ENCODE results near the gene CAMSAP3.

DNA sequence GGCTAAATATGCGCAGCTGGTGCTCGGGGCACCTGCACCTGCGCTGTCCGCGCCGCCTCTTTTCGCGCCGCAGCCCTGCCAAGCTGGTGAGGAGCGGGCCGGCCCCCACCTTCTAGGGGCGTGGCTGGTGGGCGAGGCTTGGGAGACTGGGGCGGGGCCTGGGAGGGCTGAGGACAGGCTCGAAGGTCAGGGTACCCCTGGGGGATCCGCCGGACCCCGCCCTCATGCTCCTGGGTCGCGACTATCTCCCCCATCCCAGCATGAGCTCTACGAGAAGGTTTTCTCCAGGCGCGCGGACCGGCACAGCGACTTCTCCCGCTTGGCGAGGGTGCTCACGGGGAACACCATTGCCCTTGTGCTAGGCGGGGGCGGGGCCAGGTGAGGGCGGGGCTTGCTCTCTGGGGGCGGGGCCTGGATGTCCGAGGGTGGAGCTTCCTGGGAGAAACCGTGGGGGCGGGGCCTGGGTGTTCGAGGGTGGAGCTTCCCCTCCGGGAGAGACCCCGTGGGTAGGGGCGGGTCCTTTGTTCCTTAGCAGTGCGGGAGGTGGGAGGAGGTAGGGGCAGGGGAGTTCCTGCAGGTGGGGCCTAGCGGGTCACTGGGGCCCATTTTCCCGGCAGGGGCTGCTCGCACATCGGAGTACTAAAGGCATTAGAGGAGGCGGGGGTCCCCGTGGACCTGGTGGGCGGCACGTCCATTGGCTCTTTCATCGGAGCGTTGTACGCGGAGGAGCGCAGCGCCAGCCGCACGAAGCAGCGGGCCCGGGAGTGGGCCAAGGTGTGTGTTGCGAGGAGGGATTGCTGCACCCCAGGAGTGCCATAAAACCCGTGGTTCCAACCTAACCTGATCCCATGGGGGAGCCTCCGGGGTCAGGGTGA, 40.4 kb upstream of the CAMSAP3 start:
- no peak for TF ChIP-seq EZH2phosphoT487 (IDR thresholded peaks at IDR 0.05; ENCODE audit: borderline replicate concordance, low read length)
- TF ChIP-seq, protein P1, sequence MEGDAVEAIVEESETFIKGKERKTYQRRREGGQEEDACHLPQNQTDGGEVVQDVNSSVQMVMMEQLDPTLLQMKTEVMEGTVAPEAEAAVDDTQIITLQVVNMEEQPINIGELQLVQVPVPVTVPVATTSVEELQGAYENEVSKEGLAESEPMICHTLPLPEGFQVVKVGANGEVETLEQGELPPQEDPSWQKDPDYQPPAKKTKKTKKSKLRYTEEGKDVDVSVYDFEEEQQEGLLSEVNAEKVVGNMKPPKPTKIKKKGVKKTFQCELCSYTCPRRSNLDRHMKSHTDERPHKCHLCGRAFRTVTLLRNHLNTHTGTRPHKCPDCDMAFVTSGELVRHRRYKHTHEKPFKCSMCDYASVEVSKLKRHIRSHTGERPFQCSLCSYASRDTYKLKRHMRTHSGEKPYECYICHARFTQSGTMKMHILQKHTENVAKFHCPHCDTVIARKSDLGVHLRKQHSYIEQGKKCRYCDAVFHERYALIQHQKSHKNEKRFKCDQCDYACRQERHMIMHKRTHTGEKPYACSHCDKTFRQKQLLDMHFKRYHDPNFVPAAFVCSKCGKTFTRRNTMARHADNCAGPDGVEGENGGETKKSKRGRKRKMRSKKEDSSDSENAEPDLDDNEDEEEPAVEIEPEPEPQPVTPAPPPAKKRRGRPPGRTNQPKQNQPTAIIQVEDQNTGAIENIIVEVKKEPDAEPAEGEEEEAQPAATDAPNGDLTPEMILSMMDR (conservative IDR thresholded peaks at IDR 0.05; ENCODE audit: low read depth, low read length), result no peak
